Measurements from ENCODE around the gene UTP20.

UTP20 gene

GRCh38 chr12:101280006-101280505 lies at the start of gene UTP20:
TSS of gene UTP20 (plus strand) at chr12:101280105. CDS start at chr12:101280283, 178 bp downstream.
- peak; percentile 86 for DNase-seq (ENCODE audit: low spot score)

DNA sequence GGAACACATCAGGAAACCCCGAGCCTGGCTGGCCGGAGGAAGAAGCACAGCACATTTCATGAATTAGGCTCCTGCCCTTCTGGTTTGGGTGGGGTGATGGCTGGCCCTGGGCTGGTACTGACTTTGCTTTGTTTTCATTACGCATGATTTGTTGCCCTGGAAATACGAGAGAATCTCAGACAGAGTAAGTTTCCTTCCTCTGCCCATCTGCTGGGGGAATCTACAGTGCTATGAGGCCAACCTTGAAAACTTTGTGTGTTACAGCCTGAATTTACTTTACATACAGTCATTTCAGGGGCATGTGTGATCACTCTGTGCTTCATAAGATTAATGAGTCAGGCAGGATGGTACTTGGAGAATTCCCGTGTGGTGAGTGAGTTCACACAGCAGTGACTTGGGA lies 49.4 kb upstream of the UTP20 start:
- DNase-seq (ENCODE audit: low spot score), result peak; percentile 79

- no peak for DNase-seq (ENCODE audit: low spot score)
These were observed 48.3 kb upstream of the UTP20 start for GRCh38 chr12:101231636-101232035.

DNA sequence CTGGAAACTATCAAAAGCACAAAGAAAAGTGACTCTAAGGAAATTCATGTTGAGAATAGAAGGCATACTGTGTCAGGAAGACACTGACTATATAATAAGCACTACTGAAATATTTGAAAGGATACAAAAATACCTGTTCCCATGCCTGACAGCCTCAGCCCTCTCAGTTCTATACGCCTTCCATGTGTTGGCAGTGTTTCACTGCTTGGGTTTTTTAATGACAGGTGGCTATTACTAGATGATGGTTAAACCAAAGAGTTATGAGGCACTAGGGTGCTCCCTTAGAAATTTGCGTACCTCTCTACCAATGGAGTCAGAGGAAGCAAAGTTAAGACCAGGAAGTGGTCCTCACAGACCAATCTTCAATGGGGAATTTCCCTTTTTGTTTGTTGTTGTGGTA lies 44.2 kb upstream of the UTP20 start:
- no peak for DNase-seq (ENCODE audit: low spot score)

DNA sequence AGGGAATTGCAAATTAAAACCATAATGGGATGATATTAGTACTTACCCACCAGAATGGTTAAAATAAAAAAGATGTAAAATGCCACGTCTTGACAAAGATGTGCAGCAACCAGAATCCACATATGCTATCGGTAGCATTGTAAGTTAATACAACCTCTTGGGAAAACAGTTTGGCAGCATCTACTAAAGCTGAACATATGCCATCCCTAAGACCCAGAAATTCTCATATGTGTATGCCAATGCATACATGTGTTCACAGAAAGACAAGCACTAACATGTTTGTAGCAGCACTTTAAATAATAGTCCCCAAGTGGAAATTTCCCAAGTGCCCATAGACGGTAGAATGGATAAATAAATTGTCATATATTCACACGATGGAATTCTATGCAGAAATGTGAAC lies 41.6 kb upstream of the UTP20 start:
- no peak for DNase-seq (ENCODE audit: low spot score)

DNA sequence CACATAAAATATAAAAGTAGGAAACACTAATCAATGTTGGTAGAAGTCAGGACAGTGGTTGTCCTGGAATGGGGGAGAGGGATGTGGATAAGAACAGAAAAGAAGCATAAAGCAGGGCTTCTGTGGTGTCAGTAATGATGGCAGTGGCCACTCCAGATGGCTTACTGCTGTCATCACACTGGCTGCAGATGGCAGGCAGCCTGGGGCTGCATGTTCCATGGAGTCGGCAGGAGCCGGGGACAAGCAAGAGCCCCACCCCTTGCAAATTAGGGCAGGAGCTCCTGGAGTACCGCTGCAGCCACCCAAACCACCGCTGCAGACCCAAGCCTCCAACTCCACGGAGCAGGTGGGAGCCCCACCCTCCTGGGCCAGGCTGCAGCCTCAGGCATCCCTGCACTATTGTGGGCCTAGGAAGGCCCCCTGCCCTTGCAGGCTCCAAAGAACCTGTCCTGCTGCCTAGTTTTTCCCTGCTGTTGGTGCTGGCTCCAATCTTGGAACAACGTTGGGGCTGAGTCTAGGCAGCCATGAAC lies 41.0 kb upstream of the UTP20 start:
- no peak for DNase-seq (ENCODE audit: low spot score)

GRCh38 chr12:101243074-101243473 lies 36.8 kb upstream of the UTP20 start:
- DNase-seq (ENCODE audit: low spot score), result no peak

GRCh38 chr12:101243616-101244015 lies 36.3 kb upstream of the UTP20 start:
- no peak for DNase-seq (ENCODE audit: low spot score)

DNA sequence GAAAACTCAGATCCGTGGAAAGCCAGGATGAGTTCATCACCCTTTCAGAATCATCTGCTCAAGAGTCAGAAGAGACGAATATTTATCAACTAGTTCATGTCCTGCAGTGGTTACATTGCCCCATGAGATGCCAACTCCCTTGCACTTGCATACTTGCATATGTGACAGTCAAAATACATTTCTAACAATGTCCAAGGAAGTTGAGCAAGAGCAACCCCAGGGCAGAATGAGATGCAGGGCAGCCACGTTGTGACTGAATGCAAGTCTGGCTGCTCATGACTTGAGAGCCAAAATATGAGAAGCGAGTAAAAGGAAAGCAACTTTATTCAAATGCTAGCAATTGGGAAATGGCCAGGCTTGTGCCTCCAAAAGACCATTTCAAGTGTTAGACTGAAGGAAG lies 23.6 kb upstream of the UTP20 start:
- no peak for DNase-seq (ENCODE audit: low spot score)

GRCh38 chr12:101257357-101257756 lies 22.5 kb upstream of the UTP20 start:
- DNase-seq (ENCODE audit: low spot score), result no peak

GRCh38 chr12:101267111-101267510 lies 12.8 kb upstream of the UTP20 start:
- no peak for DNase-seq (ENCODE audit: low spot score)

GRCh38 chr12:101276433-101276832 lies 3.5 kb upstream of the UTP20 start:
- no peak for DNase-seq (ENCODE audit: low spot score)

DNA sequence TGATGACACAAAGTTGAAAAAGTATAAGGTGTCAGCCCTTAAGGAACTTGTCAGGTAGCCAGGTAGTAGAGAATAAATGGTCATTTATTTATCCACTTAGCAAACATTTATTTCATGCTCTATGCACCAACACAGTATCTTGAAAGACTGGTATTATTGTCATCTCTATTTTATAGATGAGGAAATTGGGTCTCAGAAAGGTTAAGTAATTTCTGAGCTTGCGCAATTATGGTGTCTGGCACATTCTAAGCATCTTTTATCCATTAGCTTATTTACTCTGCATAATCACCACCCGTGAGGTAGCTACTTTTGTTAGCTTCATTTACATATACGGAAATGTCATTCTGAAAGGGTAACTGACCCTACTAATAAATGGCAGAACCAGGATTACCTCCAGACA lies 2.5 kb upstream of the UTP20 start:
- no peak for DNase-seq (ENCODE audit: low spot score)

DNA sequence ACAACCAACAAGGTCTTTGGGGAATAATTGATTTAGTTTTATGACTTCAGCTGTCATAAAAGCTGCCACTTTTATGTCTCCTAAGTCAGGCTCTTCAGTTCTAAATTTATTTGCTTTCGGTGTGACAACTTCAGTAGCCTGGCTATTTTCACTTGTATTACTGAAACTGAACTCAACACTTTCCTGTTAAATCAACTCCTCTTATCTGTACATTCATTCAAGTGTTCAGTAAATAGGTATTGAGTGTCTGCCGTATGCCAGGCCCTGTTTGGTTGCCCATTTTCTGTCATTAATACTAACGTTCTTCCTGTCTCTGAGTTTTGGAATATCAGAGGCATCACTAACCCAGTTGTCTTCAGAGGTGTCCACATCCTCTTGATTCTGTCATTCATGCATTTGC lies 7.5 kb downstream of the UTP20 start:
- DNase-seq (ENCODE audit: low spot score), result no peak

GRCh38 chr12:101297661-101298060 lies 17.8 kb downstream of the UTP20 start:
- DNase-seq (ENCODE audit: low spot score), result no peak

GRCh38 chr12:101298426-101298825 lies 18.5 kb downstream of the UTP20 start:
- peak; percentile 49 for DNase-seq (ENCODE audit: low spot score)

- no peak for DNase-seq (ENCODE audit: low spot score)
These were observed 19.4 kb downstream of the UTP20 start for GRCh38 chr12:101299346-101299745.

DNA sequence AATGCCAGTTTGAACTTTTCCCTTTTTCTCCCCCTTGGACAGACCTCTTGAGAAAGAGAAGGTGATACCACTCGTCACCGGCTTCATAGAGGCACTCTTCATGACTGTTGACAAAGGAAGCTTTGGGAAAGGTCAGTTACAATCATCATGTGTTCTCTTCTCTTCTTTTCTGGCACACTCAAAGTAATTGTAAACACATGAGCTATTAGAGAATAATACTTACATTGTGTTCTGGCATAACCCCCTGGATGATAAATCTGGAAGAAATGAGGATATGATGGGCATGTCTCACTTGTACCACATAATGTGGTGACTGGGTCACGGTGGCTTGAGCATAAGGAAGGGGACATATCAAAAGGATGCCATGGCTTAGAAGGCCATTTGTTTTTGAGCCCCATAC lies 20.0 kb downstream of the UTP20 start:
- DNase-seq (ENCODE audit: low spot score), result no peak

DNA sequence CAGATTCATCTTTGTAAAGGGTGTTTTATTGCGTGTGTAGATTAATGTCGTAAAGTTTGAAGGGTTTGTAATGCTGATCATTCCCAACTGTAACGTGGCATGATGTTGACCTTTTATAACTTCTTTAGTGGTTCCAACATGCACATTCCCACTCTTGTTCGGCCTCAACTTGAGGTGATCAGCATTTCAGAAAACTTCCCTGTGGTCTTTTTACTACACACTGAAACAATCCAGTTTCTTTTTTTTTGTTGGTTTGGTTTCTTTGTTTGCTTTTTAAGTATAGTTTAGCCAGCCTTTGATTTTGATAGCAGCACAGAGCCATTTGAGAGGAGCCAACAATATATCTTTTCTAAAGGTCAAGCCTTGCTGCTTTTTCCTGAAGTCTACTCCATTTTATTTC lies 22.8 kb downstream of the UTP20 start:
- no peak for DNase-seq (ENCODE audit: low spot score)

DNA sequence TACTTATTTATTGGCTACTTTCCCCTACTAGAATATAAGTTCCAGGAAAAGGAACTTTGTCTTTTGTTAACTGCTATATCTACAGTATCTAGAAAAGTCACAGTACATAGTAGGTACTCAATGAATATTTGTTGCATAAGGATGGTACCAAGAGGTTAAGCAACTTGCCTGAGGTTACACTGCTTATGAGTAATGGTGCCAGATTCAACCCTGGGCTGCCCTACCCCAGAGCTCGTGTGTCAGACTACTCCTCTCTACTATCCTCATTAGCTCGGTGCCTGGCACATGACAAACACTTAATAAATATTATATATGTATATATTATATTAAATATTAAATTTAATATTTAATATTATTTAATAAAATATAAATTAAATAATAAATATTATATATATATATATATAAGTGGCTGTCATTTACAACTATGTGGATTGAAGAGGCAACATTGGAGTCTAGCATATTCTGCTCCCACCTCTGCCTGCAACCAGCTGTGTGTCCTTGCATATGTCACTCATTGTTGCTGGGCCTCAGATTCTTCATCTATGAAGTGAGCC lies 25.4 kb downstream of the UTP20 start:
- no peak for DNase-seq (ENCODE audit: low spot score)

- no peak for DNase-seq (ENCODE audit: low spot score)
These were observed 25.9 kb downstream of the UTP20 start for GRCh38 chr12:101305794-101306193.

- no peak for DNase-seq (ENCODE audit: low spot score)
These were observed 42.6 kb downstream of the UTP20 start for GRCh38 chr12:101322480-101322879.

DNA sequence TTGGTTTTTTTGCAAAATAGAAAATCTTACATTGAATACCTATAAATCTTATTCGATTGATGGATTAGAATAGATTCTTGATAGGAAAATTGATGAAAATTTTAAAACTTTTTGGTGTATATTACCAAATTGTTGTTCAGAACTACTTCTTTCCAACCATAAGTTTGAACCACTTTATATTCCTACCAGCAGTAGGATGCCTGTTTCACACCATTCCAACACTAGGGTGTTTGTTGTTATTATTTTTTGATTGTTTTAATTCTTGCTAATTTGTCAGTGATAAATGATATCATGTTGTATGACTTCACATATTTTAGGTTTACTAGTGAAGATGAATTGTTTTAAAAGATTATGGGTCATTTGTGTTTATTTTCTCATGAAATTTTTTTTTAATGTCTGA lies 43.4 kb downstream of the UTP20 start:
- DNase-seq (ENCODE audit: low spot score), result no peak

DNA sequence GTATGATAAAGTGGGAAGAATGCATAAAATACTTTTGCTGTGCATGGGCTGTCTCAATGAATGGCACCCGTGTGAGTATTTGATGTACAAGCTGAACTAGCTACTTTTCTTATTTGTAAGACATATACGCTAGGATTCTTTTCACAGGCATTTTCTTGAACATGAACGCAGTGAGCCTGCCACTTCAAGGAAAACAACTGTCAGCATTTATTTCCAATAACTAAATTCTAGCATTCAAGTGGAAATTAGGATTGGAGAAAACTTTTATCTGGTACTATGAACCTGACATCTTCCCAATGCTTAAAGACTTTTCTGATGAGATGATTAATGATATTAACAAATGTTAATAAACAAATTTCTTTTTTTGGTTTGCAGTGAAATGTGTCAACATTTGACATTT lies 45.7 kb downstream of the UTP20 start:
- DNase-seq (ENCODE audit: low spot score), result no peak
